Nephron progenitor cell (in vitro differentiated cells): ENCODE data around the gene CACNA2D1.
A peak's percentile ranks its signal among the peaks of the same experiment; 100 is the strongest.

Experiments used
- DNase-seq: peaks from one replicate; pipeline ENCODE4 v3.0.0; 2021
- H3K27ac Mint-ChIP-seq: 2 replicates; pipeline ENCODE4 v1.8.0; 2021; ENCODE audit warnings: mild to moderate bottlenecking, moderate library complexity, mixed read lengths
- H3K27me3 Mint-ChIP-seq: 2 replicates; pipeline ENCODE4 v1.8.0; 2021; ENCODE audit warnings: mild to moderate bottlenecking, low read depth, mixed read lengths; ENCODE audit not compliant: poor library complexity
- H3K36me3 Mint-ChIP-seq: 2 replicates; pipeline ENCODE4 v1.8.0; 2021; ENCODE audit warnings: low read depth, mixed read lengths
- H3K4me1 Mint-ChIP-seq: 2 replicates; pipeline ENCODE4 v1.8.0; 2021; ENCODE audit warnings: mixed read lengths
- H3K4me3 Mint-ChIP-seq: 2 replicates; pipeline ENCODE4 v1.8.0; 2021; ENCODE audit warnings: mild to moderate bottlenecking, moderate library complexity, mixed read lengths
- H3K9me3 Mint-ChIP-seq: 2 replicates; pipeline ENCODE4 v1.8.0; 2021; ENCODE audit warnings: mild to moderate bottlenecking, moderate library complexity, mixed read lengths
- CTCF ChIP-seq: fragments of 200-600 bp; sonication (generic); IDR thresholded peaks from 2 replicates; pipeline ENCODE4 v1.5.0; 2021; ENCODE audit warnings: antibody characterized with exemption

CACNA2D1 gene

GRCh38 chr7:82044497-82045080, 399.0 kb downstream of the CACNA2D1 start:
- H3K4me3 Mint-ChIP-seq: no peak overlapping the region
- H3K4me1 Mint-ChIP-seq: peaks cover 46% of the 10 kb centered on the region
- H3K27me3 Mint-ChIP-seq: no peaks in the 10 kb centered on the region
- H3K9me3 Mint-ChIP-seq: no peaks in the 10 kb centered on the region
- no peak overlapping the region for H3K27ac Mint-ChIP-seq
- H3K36me3 Mint-ChIP-seq: no peaks in the 10 kb centered on the region
- peak; percentile 30 for DNase-seq
- peak; percentile 79 for TF ChIP-seq CTCF

GRCh38 chr7:82039621-82040020, 404.0 kb downstream of the CACNA2D1 start:
- H3K27ac Mint-ChIP-seq: no peak overlapping the region
- H3K4me1 Mint-ChIP-seq: peaks cover 11% of the 10 kb centered on the region
- no peaks in the 10 kb centered on the region for H3K36me3 Mint-ChIP-seq
- no peak overlapping the region for H3K4me3 Mint-ChIP-seq
- TF ChIP-seq CTCF: no peak
- no peaks in the 10 kb centered on the region for H3K9me3 Mint-ChIP-seq
- no peak for DNase-seq
- H3K27me3 Mint-ChIP-seq: no peaks in the 10 kb centered on the region

- no peak for TF ChIP-seq CTCF
- no peak overlapping the region for H3K27ac Mint-ChIP-seq
- H3K27me3 Mint-ChIP-seq: no peaks in the 10 kb centered on the region
- no peaks in the 10 kb centered on the region for H3K9me3 Mint-ChIP-seq
- no peak overlapping the region for H3K4me3 Mint-ChIP-seq
- H3K4me1 Mint-ChIP-seq: peaks cover 11% of the 10 kb centered on the region
- DNase-seq: no peak
- H3K36me3 Mint-ChIP-seq: no peaks in the 10 kb centered on the region
Observed at GRCh38 chr7:82036146-82036886, 407.3 kb downstream of the CACNA2D1 start.

GRCh38 chr7:82035456-82035855, 408.1 kb downstream of the CACNA2D1 start:
- DNase-seq: no peak
- TF ChIP-seq CTCF: no peak

GRCh38 chr7:82032901-82033300, 410.7 kb downstream of the CACNA2D1 start:
- H3K27ac Mint-ChIP-seq: no peak overlapping the region
- H3K9me3 Mint-ChIP-seq: no peaks in the 10 kb centered on the region
- no peak for TF ChIP-seq CTCF
- no peak for DNase-seq
- no peaks in the 10 kb centered on the region for H3K4me1 Mint-ChIP-seq
- no peak overlapping the region for H3K4me3 Mint-ChIP-seq
- H3K36me3 Mint-ChIP-seq: no peaks in the 10 kb centered on the region
- no peaks in the 10 kb centered on the region for H3K27me3 Mint-ChIP-seq

More at GRCh38 chr7:82035456-82035855, 408.1 kb downstream of the CACNA2D1 start:
- Mint-ChIP-seq H3K4me1 (peaks cover 9% of the 10 kb centered on the region), H3K4me3 (no peak overlapping the region), H3K36me3 (no peaks in the 10 kb centered on the region), H3K9me3 (no peaks in the 10 kb centered on the region), H3K27ac (no peak overlapping the region), H3K27me3 (no peaks in the 10 kb centered on the region)
